Measurements from ENCODE around the gene UNC5A. TPM values are rescaled to one million over a fixed set of nuclear protein-coding genes. Genes with fewer than 3 reads are reported as not detected.

Gene UNC5A
- total RNA-seq, 1 donor from 2014 or later: 5.6 TPM

DNA sequence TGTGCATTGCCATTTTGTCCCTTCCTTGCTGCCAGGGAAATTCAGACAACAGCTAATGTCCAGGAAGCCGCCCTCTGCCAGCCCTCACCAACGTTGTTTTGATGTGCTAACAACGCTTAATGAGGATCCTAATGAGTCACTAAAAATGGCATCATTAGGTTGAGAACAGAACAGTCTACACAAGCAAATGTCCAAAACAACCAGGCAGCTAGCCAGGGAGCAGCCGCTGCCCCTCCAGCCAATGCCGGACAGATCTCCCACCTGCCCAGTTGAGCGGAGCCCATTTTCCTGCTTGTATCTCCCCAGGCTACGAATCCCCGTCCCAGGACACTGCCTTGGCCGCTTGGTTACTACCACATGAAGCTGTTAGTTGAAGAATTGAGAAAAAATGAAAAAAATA is 40.4 kb upstream of the UNC5A start:
- H3K4me3 Mint-ChIP-seq (ENCODE audit: unreplicated experiment): no peak overlapping the region
- no peak overlapping the region for H3K27ac Mint-ChIP-seq (ENCODE audit: unreplicated experiment)
- peaks cover 1% of the 10 kb centered on the region for H3K27me3 Mint-ChIP-seq (ENCODE audit: unreplicated experiment)
- DNase-seq: no peak
- peaks cover 13% of the 10 kb centered on the region for H3K36me3 Mint-ChIP-seq (ENCODE audit: unreplicated experiment)
- TF ChIP-seq, protein P1, sequence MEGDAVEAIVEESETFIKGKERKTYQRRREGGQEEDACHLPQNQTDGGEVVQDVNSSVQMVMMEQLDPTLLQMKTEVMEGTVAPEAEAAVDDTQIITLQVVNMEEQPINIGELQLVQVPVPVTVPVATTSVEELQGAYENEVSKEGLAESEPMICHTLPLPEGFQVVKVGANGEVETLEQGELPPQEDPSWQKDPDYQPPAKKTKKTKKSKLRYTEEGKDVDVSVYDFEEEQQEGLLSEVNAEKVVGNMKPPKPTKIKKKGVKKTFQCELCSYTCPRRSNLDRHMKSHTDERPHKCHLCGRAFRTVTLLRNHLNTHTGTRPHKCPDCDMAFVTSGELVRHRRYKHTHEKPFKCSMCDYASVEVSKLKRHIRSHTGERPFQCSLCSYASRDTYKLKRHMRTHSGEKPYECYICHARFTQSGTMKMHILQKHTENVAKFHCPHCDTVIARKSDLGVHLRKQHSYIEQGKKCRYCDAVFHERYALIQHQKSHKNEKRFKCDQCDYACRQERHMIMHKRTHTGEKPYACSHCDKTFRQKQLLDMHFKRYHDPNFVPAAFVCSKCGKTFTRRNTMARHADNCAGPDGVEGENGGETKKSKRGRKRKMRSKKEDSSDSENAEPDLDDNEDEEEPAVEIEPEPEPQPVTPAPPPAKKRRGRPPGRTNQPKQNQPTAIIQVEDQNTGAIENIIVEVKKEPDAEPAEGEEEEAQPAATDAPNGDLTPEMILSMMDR (IDR thresholded peaks at IDR 0.05; ENCODE audit: partially characterized antibody, unreplicated experiment): no peak
- peaks cover 7% of the 10 kb centered on the region for H3K9me3 Mint-ChIP-seq (ENCODE audit: unreplicated experiment)
- H3K4me1 Mint-ChIP-seq (ENCODE audit: low read depth, unreplicated experiment): no peaks in the 10 kb centered on the region

DNA sequence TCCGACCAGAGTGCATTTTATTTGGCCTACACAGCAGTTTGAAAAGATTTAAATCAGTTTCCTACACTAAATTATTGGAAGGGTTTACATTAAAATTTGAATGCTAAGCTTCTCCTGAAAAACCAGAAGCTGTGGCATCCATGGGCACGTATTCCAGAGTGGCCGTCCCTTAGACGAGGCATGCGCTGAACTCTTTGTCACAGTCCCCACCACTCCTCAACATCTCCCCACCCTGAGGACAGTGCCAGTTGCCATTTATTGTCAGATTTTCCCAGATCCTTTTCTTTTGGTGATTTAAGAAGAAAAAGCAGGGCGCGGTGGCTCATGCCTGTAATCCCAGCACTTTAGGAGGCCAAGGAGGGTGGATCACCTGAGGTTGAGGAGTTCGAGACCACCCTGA is 39.9 kb upstream of the UNC5A start:
- Mint-ChIP-seq H3K4me3 (ENCODE audit: unreplicated experiment) (no peak overlapping the region), H3K4me1 (ENCODE audit: low read depth, unreplicated experiment) (no peaks in the 10 kb centered on the region), H3K36me3 (ENCODE audit: unreplicated experiment) (peaks cover 12% of the 10 kb centered on the region), H3K27me3 (ENCODE audit: unreplicated experiment) (peaks cover 1% of the 10 kb centered on the region), H3K9me3 (ENCODE audit: unreplicated experiment) (peaks cover 6% of the 10 kb centered on the region), H3K27ac (ENCODE audit: unreplicated experiment) (no peak overlapping the region)
- TF ChIP-seq, protein P1 (IDR thresholded peaks at IDR 0.05; ENCODE audit: partially characterized antibody, unreplicated experiment): no peak
- DNase-seq: no peak

DNA sequence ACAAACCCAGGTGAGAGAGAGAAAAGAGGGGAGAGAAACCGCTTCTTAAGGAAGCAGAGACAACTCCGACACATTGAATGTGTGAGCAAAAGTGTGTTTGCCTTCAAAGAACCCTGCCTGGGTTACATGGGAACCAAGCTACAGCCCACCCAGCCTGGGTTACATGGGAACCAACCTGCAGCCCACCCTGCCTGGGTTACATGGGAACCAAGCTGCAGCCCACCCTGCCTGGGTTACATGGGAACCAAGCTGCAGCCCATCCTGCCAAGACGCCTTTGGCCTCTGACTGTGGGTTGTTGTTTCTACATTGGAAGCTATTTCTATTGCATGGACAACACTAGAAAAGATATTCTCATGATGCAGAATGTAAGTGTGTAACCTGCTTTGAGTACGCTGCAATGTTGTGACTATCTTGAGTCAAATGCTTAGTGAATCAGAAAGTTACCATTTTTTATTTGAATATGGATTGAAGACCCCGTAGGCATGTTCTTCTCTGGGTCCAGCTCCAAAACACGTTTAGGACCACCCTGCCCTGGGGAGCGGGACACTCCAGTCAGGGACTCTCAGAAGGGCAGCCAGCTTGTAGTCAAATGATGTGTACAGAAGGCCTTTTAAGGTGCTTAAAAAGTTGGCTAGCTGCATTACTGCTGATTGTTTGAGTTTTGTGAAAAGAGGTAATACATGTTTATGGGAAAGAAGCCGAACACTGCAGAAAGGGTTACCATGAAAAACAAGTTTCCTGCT is 39.1 kb upstream of the UNC5A start:
- no peaks in the 10 kb centered on the region for H3K27me3 Mint-ChIP-seq (ENCODE audit: unreplicated experiment)

DNA sequence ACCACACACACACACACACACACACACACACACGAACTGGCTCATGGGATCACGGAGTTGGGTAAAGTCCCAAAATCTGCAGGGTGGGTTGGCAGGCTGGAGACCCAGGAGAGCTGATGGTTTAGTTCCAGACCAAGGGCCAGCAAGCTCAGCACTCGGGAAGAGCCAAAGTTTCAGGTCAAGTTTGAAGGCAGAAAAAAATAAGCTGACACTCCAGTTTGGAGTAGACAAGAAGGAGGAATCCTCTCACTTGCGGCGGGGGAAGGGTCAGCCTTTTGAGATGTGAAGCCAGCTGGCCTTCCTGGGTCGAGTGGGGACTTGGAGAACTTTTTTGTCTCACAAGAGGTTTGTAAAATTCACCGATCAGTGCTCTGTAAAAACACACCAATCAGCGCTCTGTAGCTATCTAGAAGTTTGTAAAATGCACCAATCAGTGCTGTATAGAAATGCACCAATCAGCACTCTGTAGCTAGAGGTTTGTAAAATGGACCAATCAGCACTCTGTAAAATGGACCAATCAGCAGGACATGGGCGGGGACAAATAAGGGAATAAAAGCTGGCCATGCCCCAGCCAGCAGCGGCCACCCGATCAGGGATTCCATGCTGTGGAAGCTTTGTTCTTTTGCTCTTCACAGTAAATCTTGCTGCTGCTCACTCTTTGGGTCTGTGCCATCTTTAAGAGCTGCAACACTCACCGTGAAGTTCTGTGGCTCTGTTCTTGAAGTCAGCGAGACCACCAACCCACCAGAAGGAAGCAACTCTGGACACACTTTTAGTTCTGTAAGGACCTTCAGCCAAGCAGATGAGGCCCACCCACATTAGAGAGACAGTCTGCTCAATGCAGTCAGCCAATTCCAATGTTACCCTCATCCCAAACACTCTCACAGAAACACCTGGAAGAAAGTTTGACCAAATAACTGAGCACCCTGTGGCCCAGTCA is 37.8 kb upstream of the UNC5A start:
- no peak for DNase-seq
- Mint-ChIP-seq H3K4me3 (ENCODE audit: unreplicated experiment) (no peak overlapping the region), H3K27ac (ENCODE audit: unreplicated experiment) (no peak overlapping the region), H3K36me3 (ENCODE audit: unreplicated experiment) (peaks cover 5% of the 10 kb centered on the region), H3K4me1 (ENCODE audit: low read depth, unreplicated experiment) (no peaks in the 10 kb centered on the region), H3K9me3 (ENCODE audit: unreplicated experiment) (peaks cover 3% of the 10 kb centered on the region), H3K27me3 (ENCODE audit: unreplicated experiment) (no peaks in the 10 kb centered on the region)
- TF ChIP-seq, protein P1 (IDR thresholded peaks at IDR 0.05; ENCODE audit: partially characterized antibody, unreplicated experiment): no peak

More for the DNA sequence above, 39.1 kb upstream of the UNC5A start:
- Mint-ChIP-seq H3K4me3 (ENCODE audit: unreplicated experiment) (no peak overlapping the region), H3K9me3 (ENCODE audit: unreplicated experiment) (peaks cover 3% of the 10 kb centered on the region), H3K4me1 (ENCODE audit: low read depth, unreplicated experiment) (no peaks in the 10 kb centered on the region), H3K36me3 (ENCODE audit: unreplicated experiment) (peaks cover 5% of the 10 kb centered on the region), H3K27ac (ENCODE audit: unreplicated experiment) (no peak overlapping the region)
- no peak for DNase-seq
- TF ChIP-seq, protein P1 (IDR thresholded peaks at IDR 0.05; ENCODE audit: partially characterized antibody, unreplicated experiment): no peak

Data from glutamatergic neuron (in vitro differentiated cells).